Esophagus squamous epithelium (tissue), 4 donors: Measurements from ENCODE around the gene ABT1.

Source experiments
- CTCF ChIP-seq, 6 experiments: fragments of 450-650 bp in 4 of 6; fragments of 200-600 bp in 2 of 6; sonication (generic) in 2 of 6; IDR thresholded peaks; one replicate each; pipeline ENCODE4 v1.5.1; 2016 to 2019; ENCODE audit warnings: antibody characterized with exemption in 6 of 6, mild to moderate bottlenecking in 4 of 6, moderate library complexity in 4 of 6
- POLR2A ChIP-seq, 4 donors: fragments of 450-650 bp; IDR thresholded peaks; one replicate each; pipeline ENCODE4 v1.6.1; 2017; ENCODE audit warnings: antibody characterized with exemption in 4 of 4, mild to moderate bottlenecking in 4 of 4, moderate library complexity in 3 of 4

GRCh38 chr6:26581164-26581915 lies 15.4 kb upstream of the ABT1 start:
- TF ChIP-seq POLR2A (IDR thresholded peaks at IDR 0.05) (no peak), CTCF (IDR thresholded peaks at IDR 0.05) (no peak)
